ENCODE data around the gene NEO1. TPM values are rescaled to one million over a fixed set of nuclear protein-coding genes. Genes with fewer than 3 reads are reported as not detected.

Gene NEO1
- total RNA-seq, 4 donors from 2014 or later = 27.1 to 39.6 (median 28.8) TPM

DNA sequence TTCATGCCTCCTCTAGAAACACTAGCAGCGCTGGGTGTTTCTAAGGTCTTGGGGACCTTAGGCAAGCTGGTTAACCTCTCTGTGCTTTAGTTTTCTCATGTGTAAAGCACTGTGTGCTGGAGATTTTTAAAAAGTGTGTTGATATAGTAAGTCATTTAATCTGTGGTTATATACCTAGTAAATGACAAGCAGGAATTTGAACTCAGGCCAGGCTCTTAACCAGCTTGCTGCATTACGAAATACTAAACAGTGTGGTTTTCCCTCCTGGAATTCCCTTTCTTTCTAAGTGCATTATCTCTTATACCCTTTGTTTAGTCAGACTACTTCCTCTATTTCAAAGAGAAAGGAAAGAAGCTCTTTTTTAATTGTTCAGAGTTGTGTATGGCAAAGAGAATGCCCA lies 26.5 kb downstream of the NEO1 start:
- Histone ChIP-seq H3K4me1 (no peaks in the 10 kb centered on the region), H3K9me3 (no peaks in the 10 kb centered on the region), H3K27me3 (no peaks in the 10 kb centered on the region), H3K27ac (no peak overlapping the region), H3K36me3 (no peaks in the 10 kb centered on the region), H3K4me3 (replicated peaks in 1 of 3) (no peak overlapping the region)
- 62 to 86% methylated on average over 2 of the region's 2 CpGs for WGBS, 2 donors
- intact Hi-C loops (cut with DNase I) = no loop called here
- no peak for DNase-seq
- TF ChIP-seq, protein P1, sequence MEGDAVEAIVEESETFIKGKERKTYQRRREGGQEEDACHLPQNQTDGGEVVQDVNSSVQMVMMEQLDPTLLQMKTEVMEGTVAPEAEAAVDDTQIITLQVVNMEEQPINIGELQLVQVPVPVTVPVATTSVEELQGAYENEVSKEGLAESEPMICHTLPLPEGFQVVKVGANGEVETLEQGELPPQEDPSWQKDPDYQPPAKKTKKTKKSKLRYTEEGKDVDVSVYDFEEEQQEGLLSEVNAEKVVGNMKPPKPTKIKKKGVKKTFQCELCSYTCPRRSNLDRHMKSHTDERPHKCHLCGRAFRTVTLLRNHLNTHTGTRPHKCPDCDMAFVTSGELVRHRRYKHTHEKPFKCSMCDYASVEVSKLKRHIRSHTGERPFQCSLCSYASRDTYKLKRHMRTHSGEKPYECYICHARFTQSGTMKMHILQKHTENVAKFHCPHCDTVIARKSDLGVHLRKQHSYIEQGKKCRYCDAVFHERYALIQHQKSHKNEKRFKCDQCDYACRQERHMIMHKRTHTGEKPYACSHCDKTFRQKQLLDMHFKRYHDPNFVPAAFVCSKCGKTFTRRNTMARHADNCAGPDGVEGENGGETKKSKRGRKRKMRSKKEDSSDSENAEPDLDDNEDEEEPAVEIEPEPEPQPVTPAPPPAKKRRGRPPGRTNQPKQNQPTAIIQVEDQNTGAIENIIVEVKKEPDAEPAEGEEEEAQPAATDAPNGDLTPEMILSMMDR (IDR thresholded peaks at IDR 0.05) = no peak
- TF ChIP-seq POLR2A (IDR thresholded peaks at IDR 0.05) = no peak

DNA sequence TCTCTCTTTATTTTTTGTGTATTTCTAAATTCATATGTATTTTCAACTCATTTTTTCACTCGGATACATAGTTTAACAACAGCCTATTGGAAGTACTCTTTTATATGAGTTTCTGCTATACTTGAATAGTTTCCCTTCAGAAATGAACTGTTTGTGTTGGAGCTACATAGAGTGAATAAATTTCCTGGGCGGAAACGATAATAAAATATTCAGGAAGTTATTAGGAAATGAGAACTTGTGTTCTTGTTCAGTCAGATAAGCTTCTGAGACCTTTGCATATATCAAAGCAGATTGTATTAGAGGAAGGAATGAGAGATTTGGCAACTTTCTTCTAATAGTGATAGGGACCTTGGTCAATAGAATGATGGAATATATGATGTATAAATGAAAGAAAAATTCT lies 27.3 kb downstream of the NEO1 start:
- H3K9me3 ChIP-seq = no peaks in the 10 kb centered on the region
- H3K27me3 ChIP-seq = no peaks in the 10 kb centered on the region
- H3K36me3 ChIP-seq = no peaks in the 10 kb centered on the region
- WGBS, 2 donors = 68 to 72% methylated on average over 3 of the region's 3 CpGs
- no peak overlapping the region for H3K27ac ChIP-seq
- intact Hi-C loops (cut with DNase I) = no loop called here
- no peak for TF ChIP-seq POLR2A (IDR thresholded peaks at IDR 0.05)
- TF ChIP-seq, protein P1 (IDR thresholded peaks at IDR 0.05) = no peak
- no peak for DNase-seq
- H3K4me1 ChIP-seq = no peaks in the 10 kb centered on the region
- no peak overlapping the region for H3K4me3 ChIP-seq (replicated peaks in 1 of 3)

DNA sequence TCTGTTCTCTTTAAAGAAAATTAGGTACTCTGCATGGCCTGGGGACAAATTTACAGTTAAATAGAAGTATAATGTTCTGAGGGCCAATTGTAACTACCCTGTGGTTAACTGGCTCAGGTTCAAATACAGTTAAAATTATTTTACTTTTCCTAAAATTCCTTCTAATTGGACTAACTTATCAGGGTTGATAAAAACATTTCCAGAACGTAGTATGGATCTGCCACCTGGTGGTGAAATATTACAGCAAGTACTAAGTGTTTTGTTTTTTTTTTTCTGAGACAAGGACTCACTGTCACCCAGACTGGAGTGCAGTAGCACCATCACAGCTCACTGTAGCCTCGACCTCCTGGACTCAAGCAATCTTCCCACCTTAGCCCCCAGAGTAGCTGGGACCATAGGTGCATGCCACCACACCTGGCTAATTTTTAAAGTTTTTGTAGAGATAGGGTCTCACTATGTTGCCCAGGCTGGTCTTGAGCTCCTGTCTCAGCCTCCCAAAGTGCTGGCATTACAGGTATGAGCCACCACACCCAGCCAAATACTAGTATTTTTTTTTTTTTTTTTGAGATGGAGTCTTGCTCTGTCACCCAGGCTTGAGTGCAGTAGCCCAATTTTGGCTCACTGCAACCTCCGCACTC lies 29.2 kb downstream of the NEO1 start:
- peak in 1 of 2 donors; percentile 11 for DNase-seq
- TF ChIP-seq, protein P1 (IDR thresholded peaks at IDR 0.05) = peak; percentile 12 to 76 (median 60)
- no peak for TF ChIP-seq POLR2A (IDR thresholded peaks at IDR 0.05)
- Histone ChIP-seq H3K9me3 (no peaks in the 10 kb centered on the region), H3K4me3 (replicated peaks in 1 of 3) (no peak overlapping the region), H3K4me1 (no peaks in the 10 kb centered on the region), H3K27me3 (no peaks in the 10 kb centered on the region), H3K36me3 (no peaks in the 10 kb centered on the region), H3K27ac (no peak overlapping the region)
- intact Hi-C loops (cut with DNase I) = loop anchor here (5.0 kb wide), 1 partner anchor 299 kb away; the partner anchor contains the start of gene ADPGK
- 35 to 36% methylated on average over 3 of the region's 3 CpGs for WGBS, 2 donors

DNA sequence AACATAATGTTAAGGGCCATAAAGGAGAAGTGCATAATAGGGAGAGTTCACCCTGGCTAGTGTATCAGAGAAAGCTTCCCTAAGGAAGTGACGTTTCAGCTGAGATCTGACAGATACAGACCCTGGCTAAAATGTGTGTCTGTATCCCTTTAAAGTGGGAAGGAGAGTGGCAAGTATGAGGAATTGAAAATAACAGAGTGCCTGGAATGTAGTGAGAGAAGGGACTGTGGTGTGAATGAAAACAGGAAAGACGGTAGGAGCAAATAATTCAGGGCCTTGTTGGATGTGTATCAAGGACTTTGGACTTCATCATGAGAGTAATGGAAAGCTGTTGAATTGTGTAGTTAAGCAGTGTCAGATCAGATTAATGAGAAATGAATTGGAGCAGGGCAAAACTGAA lies 30.5 kb downstream of the NEO1 start:
- H3K9me3 ChIP-seq = no peaks in the 10 kb centered on the region
- TF ChIP-seq, protein P1 (IDR thresholded peaks at IDR 0.05) = no peak
- no peak for TF ChIP-seq POLR2A (IDR thresholded peaks at IDR 0.05)
- H3K27ac ChIP-seq = no peak overlapping the region
- H3K27me3 ChIP-seq = no peaks in the 10 kb centered on the region
- intact Hi-C loops (cut with DNase I) = loop anchor here (5.0 kb wide), 1 partner anchor 301 kb away; the partner anchor contains the start of gene ADPGK
- 48 to 50% methylated on average over 2 of the region's 2 CpGs for WGBS, 2 donors
- H3K4me3 ChIP-seq (replicated peaks in 1 of 3) = no peak overlapping the region
- no peaks in the 10 kb centered on the region for H3K4me1 ChIP-seq
- no peak for DNase-seq
- no peaks in the 10 kb centered on the region for H3K36me3 ChIP-seq

DNA sequence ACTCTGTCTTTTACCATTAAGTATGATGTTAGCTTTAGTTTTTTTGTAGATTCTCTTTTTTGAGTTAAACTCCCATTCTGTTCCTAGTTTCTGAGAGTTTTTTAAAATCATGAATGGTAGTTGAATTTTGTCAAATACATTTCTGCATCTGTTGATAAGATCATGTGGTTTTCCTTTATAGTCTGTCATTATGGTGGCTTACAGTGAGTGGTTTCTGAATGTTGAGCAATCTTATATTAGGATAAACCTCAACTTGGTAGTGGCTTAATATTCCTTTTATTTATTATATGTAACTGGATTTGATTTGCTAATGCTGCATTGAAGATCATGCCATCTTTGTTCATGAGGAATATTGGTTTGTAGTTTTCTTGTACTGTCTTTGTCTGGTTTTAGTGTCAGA lies 34.8 kb downstream of the NEO1 start:
- H3K27ac ChIP-seq = no peak overlapping the region
- intact Hi-C loops (cut with DNase I) = no loop called here
- TF ChIP-seq, protein P1 (IDR thresholded peaks at IDR 0.05) = no peak
- TF ChIP-seq POLR2A (IDR thresholded peaks at IDR 0.05) = no peak

More for the DNA sequence above, 34.8 kb downstream of the NEO1 start:
- Histone ChIP-seq H3K27me3 (no peaks in the 10 kb centered on the region), H3K36me3 (no peaks in the 10 kb centered on the region), H3K9me3 (no peaks in the 10 kb centered on the region), H3K4me3 (replicated peaks in 1 of 3) (no peak overlapping the region), H3K4me1 (no peaks in the 10 kb centered on the region)
- no peak for DNase-seq
